Measurements from ENCODE around the gene GALNT11.
"Not testable (repeated sequence)": the region's sequence is repeated elsewhere in the genome, so short reads cannot be mapped to it uniquely, and the experiment has no call there.

The GALNT11 gene

GRCh38 chr7:152027491-152028365 is 2.3 kb downstream of the GALNT11 start:
- DNase-seq = not testable (repeated sequence)

- DNase-seq = not testable (repeated sequence)
Measured at GRCh38 chr7:152030059-152030458, 4.6 kb downstream of the GALNT11 start.

- DNase-seq = not testable (repeated sequence)
Measured at GRCh38 chr7:152030639-152031038, 5.2 kb downstream of the GALNT11 start.

GRCh38 chr7:152035817-152036216 is 10.3 kb downstream of the GALNT11 start:
- DNase-seq = no peak

GRCh38 chr7:152038410-152038809 is 12.9 kb downstream of the GALNT11 start:
- DNase-seq = not testable (repeated sequence)

- DNase-seq = not testable (repeated sequence)
Measured at GRCh38 chr7:152043086-152043485, 17.6 kb downstream of the GALNT11 start.

GRCh38 chr7:152044909-152045308 is 19.4 kb downstream of the GALNT11 start:
- not testable (repeated sequence) for DNase-seq

- DNase-seq = no peak
Measured at GRCh38 chr7:152046531-152046930, 21.1 kb downstream of the GALNT11 start.

- no peak for DNase-seq
Measured at GRCh38 chr7:152048051-152048450, 22.6 kb downstream of the GALNT11 start.

- DNase-seq = no peak
Measured at GRCh38 chr7:152050547-152050971, 25.1 kb downstream of the GALNT11 start.

GRCh38 chr7:152051968-152052367 is 26.5 kb downstream of the GALNT11 start:
- DNase-seq = no peak

- DNase-seq = no peak
Measured at GRCh38 chr7:152052771-152053170, 27.3 kb downstream of the GALNT11 start.

- no peak for DNase-seq
Measured at GRCh38 chr7:152054367-152055230, 29.1 kb downstream of the GALNT11 start.

- no peak for DNase-seq
Measured at GRCh38 chr7:152056621-152057274, 31.3 kb downstream of the GALNT11 start.

GRCh38 chr7:152059311-152059710 is 33.8 kb downstream of the GALNT11 start:
- DNase-seq = no peak

GRCh38 chr7:152061086-152061485 is 35.6 kb downstream of the GALNT11 start:
- DNase-seq = not testable (repeated sequence)

GRCh38 chr7:152063192-152063591 is 37.7 kb downstream of the GALNT11 start:
- DNase-seq = not testable (repeated sequence)

- not testable (repeated sequence) for DNase-seq
Measured at GRCh38 chr7:152063821-152064220, 38.3 kb downstream of the GALNT11 start.

GRCh38 chr7:152065800-152066344 is 40.4 kb downstream of the GALNT11 start:
- DNase-seq = not testable (repeated sequence)

- DNase-seq = no peak
Measured at GRCh38 chr7:152072421-152072820, 46.9 kb downstream of the GALNT11 start.

- DNase-seq = no peak
Measured at GRCh38 chr7:152073352-152073751, 47.9 kb downstream of the GALNT11 start.

- DNase-seq = no peak
Measured at GRCh38 chr7:152074673-152075072, 49.2 kb downstream of the GALNT11 start.

- DNase-seq = not testable (repeated sequence)
Measured at GRCh38 chr7:152075379-152075778, 49.9 kb downstream of the GALNT11 start.

Measured in T-helper 9 cell (primary cell).